ENCODE measurements around the gene ELOVL6. TPM values are rescaled to one million over a fixed set of nuclear protein-coding genes. Genes with fewer than 3 reads are reported as not detected.

The ELOVL6 gene
- total RNA-seq, 1 donor from 2014 or later = 25.5 TPM

DNA sequence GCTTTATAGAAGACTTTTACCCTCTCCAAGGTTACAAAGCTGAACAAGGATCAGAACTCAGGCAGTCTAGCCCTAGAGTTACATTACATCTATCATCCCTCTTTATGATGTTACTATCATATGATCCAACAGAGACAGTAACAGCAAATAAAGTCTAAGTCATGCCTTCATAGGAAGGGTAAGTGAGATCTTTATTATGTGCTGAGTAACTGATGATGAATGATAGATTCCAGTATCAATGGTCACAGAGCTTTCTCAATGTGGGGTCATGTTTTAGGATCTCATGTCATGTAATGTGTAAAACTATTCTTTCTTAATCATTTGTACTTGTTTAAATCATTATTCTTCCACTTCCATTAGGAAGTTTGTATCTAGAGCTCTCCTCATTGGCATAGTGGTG, 22.8 kb downstream of the ELOVL6 start:
- peaks cover 4% of the 10 kb centered on the region for H3K36me3 ChIP-seq (ENCODE audit: insufficient read depth, low read length)
- peaks cover 3% of the 10 kb centered on the region for H3K79me2 ChIP-seq (ENCODE audit: insufficient read depth, low read length)
- Mint-ChIP-seq H3K4me1 (ENCODE audit: low read depth, unreplicated experiment) (no peaks in the 10 kb centered on the region), H3K4me3 (ENCODE audit: unreplicated experiment) (no peak overlapping the region), H3K36me3 (ENCODE audit: low read depth, unreplicated experiment) (peaks cover 5% of the 10 kb centered on the region), H3K27ac (ENCODE audit: unreplicated experiment) (no peak overlapping the region), H3K27me3 (ENCODE audit: low read depth, unreplicated experiment) (no peaks in the 10 kb centered on the region), H3K9me3 (ENCODE audit: unreplicated experiment) (no peaks in the 10 kb centered on the region)
- H3K27me3 ChIP-seq (ENCODE audit: insufficient read depth, low read length) = no peaks in the 10 kb centered on the region
- no peaks in the 10 kb centered on the region for H3K4me1 ChIP-seq (ENCODE audit: insufficient read depth, low read length)
- no peaks in the 10 kb centered on the region for H3K9me3 ChIP-seq (ENCODE audit: insufficient read depth, low read depth, low read length)
- no peak overlapping the region for H3K9ac ChIP-seq (ENCODE audit: low read length)
- TF ChIP-seq EZH2 (IDR thresholded peaks at IDR 0.05; ENCODE audit: insufficient read depth, low read length) = no peak
- TF ChIP-seq, protein P1, sequence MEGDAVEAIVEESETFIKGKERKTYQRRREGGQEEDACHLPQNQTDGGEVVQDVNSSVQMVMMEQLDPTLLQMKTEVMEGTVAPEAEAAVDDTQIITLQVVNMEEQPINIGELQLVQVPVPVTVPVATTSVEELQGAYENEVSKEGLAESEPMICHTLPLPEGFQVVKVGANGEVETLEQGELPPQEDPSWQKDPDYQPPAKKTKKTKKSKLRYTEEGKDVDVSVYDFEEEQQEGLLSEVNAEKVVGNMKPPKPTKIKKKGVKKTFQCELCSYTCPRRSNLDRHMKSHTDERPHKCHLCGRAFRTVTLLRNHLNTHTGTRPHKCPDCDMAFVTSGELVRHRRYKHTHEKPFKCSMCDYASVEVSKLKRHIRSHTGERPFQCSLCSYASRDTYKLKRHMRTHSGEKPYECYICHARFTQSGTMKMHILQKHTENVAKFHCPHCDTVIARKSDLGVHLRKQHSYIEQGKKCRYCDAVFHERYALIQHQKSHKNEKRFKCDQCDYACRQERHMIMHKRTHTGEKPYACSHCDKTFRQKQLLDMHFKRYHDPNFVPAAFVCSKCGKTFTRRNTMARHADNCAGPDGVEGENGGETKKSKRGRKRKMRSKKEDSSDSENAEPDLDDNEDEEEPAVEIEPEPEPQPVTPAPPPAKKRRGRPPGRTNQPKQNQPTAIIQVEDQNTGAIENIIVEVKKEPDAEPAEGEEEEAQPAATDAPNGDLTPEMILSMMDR (IDR thresholded peaks at IDR 0.05; ENCODE audit: insufficient read depth, low read depth, low read length) = no peak
- no peak overlapping the region for H2AFZ ChIP-seq (ENCODE audit: low read depth, low read length)
- peaks cover 7% of the 10 kb centered on the region for H4K20me1 ChIP-seq (ENCODE audit: insufficient read depth, low read length)
- H3K27ac ChIP-seq (ENCODE audit: low read depth, low read length) = no peak overlapping the region
- no peak for DNase-seq (ENCODE audit: low read depth)
- H3K4me3 ChIP-seq (ENCODE audit: insufficient read depth, low read depth, low read length) = no peak overlapping the region
- no peak overlapping the region for H3K4me2 ChIP-seq (ENCODE audit: low read length)
- no peak for FAIRE-seq

DNA sequence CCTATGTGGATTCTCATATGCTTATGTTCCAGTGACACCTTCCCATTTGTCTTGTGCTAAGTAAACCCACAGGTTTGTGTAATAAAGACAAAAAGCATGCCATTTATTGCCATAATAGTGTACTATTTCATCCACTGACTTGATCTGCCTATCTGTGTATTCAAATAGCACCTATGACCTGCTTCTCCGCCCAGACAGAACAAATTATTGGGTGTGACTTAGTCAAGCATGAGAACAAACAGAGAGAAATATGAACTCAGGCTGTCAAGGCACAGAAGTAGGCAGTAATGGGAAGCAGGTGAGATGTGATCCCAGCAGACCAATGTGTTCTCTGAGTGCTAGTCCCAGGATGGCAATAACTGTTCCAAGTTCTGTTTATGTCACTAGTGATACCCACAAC, 25.4 kb downstream of the ELOVL6 start:
- H3K79me2 ChIP-seq (ENCODE audit: insufficient read depth, low read length) = peaks cover 4% of the 10 kb centered on the region

DNA sequence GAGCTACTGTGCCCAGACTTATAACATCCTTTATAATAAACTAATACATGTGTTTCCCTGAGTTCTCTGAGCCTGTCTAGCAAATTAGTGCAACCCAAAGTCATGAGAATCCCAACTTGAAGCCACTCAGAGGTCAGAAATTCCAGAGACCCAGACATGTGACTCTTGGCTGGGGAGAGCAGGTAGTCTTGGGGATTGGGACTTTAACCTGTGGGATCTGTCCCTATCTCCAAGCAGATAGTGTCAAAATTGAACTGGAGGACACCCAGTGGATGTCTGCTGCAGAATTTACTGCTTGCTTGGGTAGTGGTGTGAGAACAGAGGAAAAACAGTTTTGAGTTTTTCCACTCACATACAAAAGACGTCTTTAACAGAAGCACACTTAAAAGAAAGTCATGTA, 26.4 kb downstream of the ELOVL6 start:
- Histone ChIP-seq H3K9ac (ENCODE audit: low read length) (no peak overlapping the region), H3K79me2 (ENCODE audit: insufficient read depth, low read length) (peaks cover 4% of the 10 kb centered on the region), H3K4me1 (ENCODE audit: insufficient read depth, low read length) (no peaks in the 10 kb centered on the region), H3K4me2 (ENCODE audit: low read length) (no peak overlapping the region), H2AFZ (ENCODE audit: low read depth, low read length) (no peak overlapping the region), H3K9me3 (ENCODE audit: insufficient read depth, low read depth, low read length) (no peaks in the 10 kb centered on the region), H4K20me1 (ENCODE audit: insufficient read depth, low read length) (peaks cover 7% of the 10 kb centered on the region), H3K27ac (ENCODE audit: low read depth, low read length) (no peak overlapping the region), H3K4me3 (ENCODE audit: insufficient read depth, low read depth, low read length) (no peak overlapping the region), H3K36me3 (ENCODE audit: insufficient read depth, low read length) (peaks cover 2% of the 10 kb centered on the region), H3K27me3 (ENCODE audit: insufficient read depth, low read length) (no peaks in the 10 kb centered on the region)
- no peaks in the 10 kb centered on the region for H3K27me3 Mint-ChIP-seq (ENCODE audit: low read depth, unreplicated experiment)
- FAIRE-seq (no peak), DNase-seq (ENCODE audit: low read depth) (no peak)
- TF ChIP-seq, protein P1 (IDR thresholded peaks at IDR 0.05; ENCODE audit: insufficient read depth, low read depth, low read length) = no peak
- no peak for TF ChIP-seq EZH2 (IDR thresholded peaks at IDR 0.05; ENCODE audit: insufficient read depth, low read length)
- H3K36me3 Mint-ChIP-seq (ENCODE audit: low read depth, unreplicated experiment) = peaks cover 2% of the 10 kb centered on the region
- H3K4me1 Mint-ChIP-seq (ENCODE audit: low read depth, unreplicated experiment) = no peaks in the 10 kb centered on the region
- H3K9me3 Mint-ChIP-seq (ENCODE audit: unreplicated experiment) = no peaks in the 10 kb centered on the region
- no peak overlapping the region for H3K27ac Mint-ChIP-seq (ENCODE audit: unreplicated experiment)
- H3K4me3 Mint-ChIP-seq (ENCODE audit: unreplicated experiment) = no peak overlapping the region

More for the DNA sequence above, 25.4 kb downstream of the ELOVL6 start:
- Mint-ChIP-seq H3K27ac (ENCODE audit: unreplicated experiment) (no peak overlapping the region), H3K4me3 (ENCODE audit: unreplicated experiment) (no peak overlapping the region), H3K4me1 (ENCODE audit: low read depth, unreplicated experiment) (no peaks in the 10 kb centered on the region), H3K36me3 (ENCODE audit: low read depth, unreplicated experiment) (peaks cover 2% of the 10 kb centered on the region), H3K27me3 (ENCODE audit: low read depth, unreplicated experiment) (no peaks in the 10 kb centered on the region), H3K9me3 (ENCODE audit: unreplicated experiment) (no peaks in the 10 kb centered on the region)
- H2AFZ ChIP-seq (ENCODE audit: low read depth, low read length) = no peak overlapping the region
- no peak overlapping the region for H3K4me2 ChIP-seq (ENCODE audit: low read length)
- H3K9ac ChIP-seq (ENCODE audit: low read length) = no peak overlapping the region
- FAIRE-seq (no peak), DNase-seq (ENCODE audit: low read depth) (no peak)
- no peaks in the 10 kb centered on the region for H3K4me1 ChIP-seq (ENCODE audit: insufficient read depth, low read length)
- no peak overlapping the region for H3K4me3 ChIP-seq (ENCODE audit: insufficient read depth, low read depth, low read length)
- H3K9me3 ChIP-seq (ENCODE audit: insufficient read depth, low read depth, low read length) = no peaks in the 10 kb centered on the region
- TF ChIP-seq EZH2 (IDR thresholded peaks at IDR 0.05; ENCODE audit: insufficient read depth, low read length) = no peak
- TF ChIP-seq, protein P1 (IDR thresholded peaks at IDR 0.05; ENCODE audit: insufficient read depth, low read depth, low read length) = no peak
- peaks cover 4% of the 10 kb centered on the region for H3K36me3 ChIP-seq (ENCODE audit: insufficient read depth, low read length)
- no peak overlapping the region for H3K27ac ChIP-seq (ENCODE audit: low read depth, low read length)
- no peaks in the 10 kb centered on the region for H3K27me3 ChIP-seq (ENCODE audit: insufficient read depth, low read length)
- peaks cover 7% of the 10 kb centered on the region for H4K20me1 ChIP-seq (ENCODE audit: insufficient read depth, low read length)
